Activated T-helper 1 cell treated with anti-CD3 and anti-CD28 coated beads, Interleukin-12 subunit alpha, Interleukin-12 subunit beta, Interleukin-2, Interleukin-4 antibody, amounts not matched to agents 30 ng/mL and 10 ng/mL and 1 ng/mL, durations not matched to agents 14 hours and 24 hours and 36 hours (primary cell): ENCODE measurements around the gene SHMT1. TPM values are rescaled to one million over a fixed set of nuclear protein-coding genes. Genes with fewer than 3 reads are reported as not detected.
"Not testable (repeated sequence)": the region's sequence is repeated elsewhere in the genome, so short reads cannot be mapped to it uniquely, and the experiment has no call there.

Experiments used
- DNase-seq: peaks from one replicate; pipeline ENCODE4 v3.0.0; 2021; ENCODE audit warnings: low spot score
- H3K27ac Mint-ChIP-seq: one replicate; pipeline ENCODE4 v1.8.0; 2021; ENCODE audit warnings: mild to moderate bottlenecking, mixed read lengths
- H3K27me3 Mint-ChIP-seq: one replicate; pipeline ENCODE4 v1.8.0; 2022; ENCODE audit warnings: mild to moderate bottlenecking, moderate library complexity, mixed read lengths; ENCODE audit not compliant: insufficient read depth
- H3K36me3 Mint-ChIP-seq: one replicate; pipeline ENCODE4 v1.8.0; 2021; ENCODE audit warnings: low read depth, mixed read lengths
- H3K4me1 Mint-ChIP-seq: one replicate; pipeline ENCODE4 v1.8.0; 2021; ENCODE audit warnings: low read depth, mixed read lengths
- H3K4me3 Mint-ChIP-seq: one replicate; pipeline ENCODE4 v1.8.0; 2021; ENCODE audit warnings: mild to moderate bottlenecking, moderate library complexity, mixed read lengths
- H3K9me3 Mint-ChIP-seq: one replicate; pipeline ENCODE4 v1.8.0; 2021; ENCODE audit warnings: mixed read lengths
- intact Hi-C: fragments of 100-400 bp; cut with micrococcal nuclease; formaldehyde crosslinking; loops from one replicate; pipeline ENCODE4 v1.15.1; 2024
- total RNA-seq: library from RNA; stranded (reverse); gene quantifications from 2 replicates; pipeline ENCODE4 v1.2.3, GENCODE V29; 2022

The SHMT1 gene
- total RNA-seq, 1 donor from 2014 or later = 56.2 TPM

DNA sequence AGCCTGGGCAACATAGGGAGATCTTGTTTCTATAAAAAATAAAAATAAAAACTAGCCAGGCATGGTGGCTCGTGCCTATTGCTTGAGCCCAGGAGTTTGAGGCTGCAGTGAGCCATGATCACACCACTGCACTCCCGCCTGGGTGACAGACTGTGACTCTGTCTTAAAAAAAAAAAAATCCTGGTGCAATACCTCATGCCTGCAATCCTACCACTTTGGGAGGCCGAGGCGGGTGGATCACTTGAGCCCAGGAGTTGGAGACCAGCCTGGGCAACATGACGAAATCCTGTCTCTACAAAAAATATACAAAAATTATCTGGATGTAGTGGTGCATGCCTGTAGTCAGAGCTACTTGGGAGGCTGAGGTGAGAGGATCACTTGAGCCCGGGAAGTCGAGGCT lies 20.9 kb upstream of the SHMT1 start:
- H3K27ac Mint-ChIP-seq = not testable (repeated sequence)
- peaks cover 18% of the 10 kb centered on the region for H3K27me3 Mint-ChIP-seq

DNA sequence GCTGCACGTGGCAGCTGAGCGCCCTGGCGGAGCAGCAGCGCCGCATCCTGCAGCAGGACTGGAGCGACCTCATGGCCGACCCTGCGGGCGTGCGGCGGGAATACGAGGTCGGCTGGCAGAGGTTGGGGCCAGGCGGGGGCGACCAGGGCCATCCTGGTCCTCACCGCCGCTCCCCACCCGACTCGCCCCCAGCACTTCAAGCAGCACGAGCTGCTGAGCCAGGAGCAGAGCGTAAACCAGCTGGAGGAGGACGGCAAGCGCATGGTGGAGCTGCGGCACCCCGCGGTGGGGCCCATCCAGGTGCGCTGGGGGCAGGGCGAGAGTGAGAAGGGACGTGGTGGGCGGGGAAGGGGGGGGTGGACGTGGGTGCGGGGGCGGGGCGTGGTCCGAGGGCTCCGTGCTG lies 19.7 kb upstream of the SHMT1 start:
- H3K27ac Mint-ChIP-seq, H3K9me3 Mint-ChIP-seq, intact Hi-C loops, DNase-seq, H3K4me3 Mint-ChIP-seq, H3K4me1 Mint-ChIP-seq, H3K36me3 Mint-ChIP-seq: not testable (repeated sequence)
- H3K27me3 Mint-ChIP-seq = peaks cover 16% of the 10 kb centered on the region

More for the DNA sequence above, 20.9 kb upstream of the SHMT1 start:
- intact Hi-C loops, H3K4me3 Mint-ChIP-seq, H3K9me3 Mint-ChIP-seq, H3K36me3 Mint-ChIP-seq, H3K4me1 Mint-ChIP-seq, DNase-seq: not testable (repeated sequence)

DNA sequence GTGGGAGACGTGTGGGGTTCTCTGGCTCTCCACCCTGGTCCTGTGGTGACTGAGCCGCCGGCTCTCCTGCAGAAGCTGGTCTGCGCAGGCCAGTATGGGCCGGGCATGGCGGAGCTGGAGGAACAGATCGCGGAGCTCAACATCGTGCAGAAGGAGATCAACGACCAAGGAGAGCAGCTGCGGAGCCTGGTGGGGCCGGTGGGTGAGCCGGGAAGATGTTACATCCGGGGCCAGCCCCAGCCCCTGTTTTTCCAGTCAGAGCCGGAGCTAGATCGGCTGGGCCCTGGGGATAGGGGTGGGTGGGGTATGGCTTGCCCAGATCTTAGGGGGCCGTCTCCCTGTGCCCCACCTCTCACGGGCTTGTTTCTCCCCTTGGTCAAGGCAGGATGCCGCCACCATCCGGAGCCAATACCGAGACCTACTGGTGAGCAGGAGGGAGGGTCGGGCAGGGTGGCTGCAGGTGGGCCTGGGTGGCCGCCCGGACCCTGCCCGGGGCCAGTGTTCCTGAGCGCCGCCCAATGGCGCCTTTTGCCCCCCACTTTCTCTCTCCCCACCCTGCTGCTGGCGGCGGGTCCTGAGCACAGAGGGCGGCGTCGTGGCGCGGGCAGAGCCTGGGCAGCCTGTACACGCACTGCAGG lies 19.2 kb upstream of the SHMT1 start:
- intact Hi-C loops = no loop called here
- H3K36me3 Mint-ChIP-seq = no peaks in the 10 kb centered on the region
- H3K27ac Mint-ChIP-seq = no peak overlapping the region
- H3K4me1 Mint-ChIP-seq = no peaks in the 10 kb centered on the region
- peaks cover 16% of the 10 kb centered on the region for H3K27me3 Mint-ChIP-seq
- H3K4me3 Mint-ChIP-seq = no peak overlapping the region
- no peak for DNase-seq
- H3K9me3 Mint-ChIP-seq = no peaks in the 10 kb centered on the region

- Mint-ChIP-seq H3K27ac (no peak overlapping the region), H3K36me3 (no peaks in the 10 kb centered on the region), H3K4me1 (no peaks in the 10 kb centered on the region), H3K27me3 (peaks cover 16% of the 10 kb centered on the region), H3K4me3 (no peak overlapping the region), H3K9me3 (no peaks in the 10 kb centered on the region)
- DNase-seq = no peak
- intact Hi-C loops = no loop called here
These were observed 18.5 kb upstream of the SHMT1 start for GRCh38 chr17:18381953-18382245.

GRCh38 chr17:18381158-18381952 lies 18.0 kb upstream of the SHMT1 start:
- no peaks in the 10 kb centered on the region for H3K9me3 Mint-ChIP-seq
- no peak for DNase-seq
- no peaks in the 10 kb centered on the region for H3K4me1 Mint-ChIP-seq
- H3K4me3 Mint-ChIP-seq = no peak overlapping the region
- peaks cover 16% of the 10 kb centered on the region for H3K27me3 Mint-ChIP-seq
- H3K36me3 Mint-ChIP-seq = no peaks in the 10 kb centered on the region
- no peak overlapping the region for H3K27ac Mint-ChIP-seq
- intact Hi-C loops = no loop called here

- intact Hi-C loops = no loop called here
- H3K27me3 Mint-ChIP-seq = peaks cover 16% of the 10 kb centered on the region
These were observed 17.3 kb upstream of the SHMT1 start for GRCh38 chr17:18380471-18381157.

DNA sequence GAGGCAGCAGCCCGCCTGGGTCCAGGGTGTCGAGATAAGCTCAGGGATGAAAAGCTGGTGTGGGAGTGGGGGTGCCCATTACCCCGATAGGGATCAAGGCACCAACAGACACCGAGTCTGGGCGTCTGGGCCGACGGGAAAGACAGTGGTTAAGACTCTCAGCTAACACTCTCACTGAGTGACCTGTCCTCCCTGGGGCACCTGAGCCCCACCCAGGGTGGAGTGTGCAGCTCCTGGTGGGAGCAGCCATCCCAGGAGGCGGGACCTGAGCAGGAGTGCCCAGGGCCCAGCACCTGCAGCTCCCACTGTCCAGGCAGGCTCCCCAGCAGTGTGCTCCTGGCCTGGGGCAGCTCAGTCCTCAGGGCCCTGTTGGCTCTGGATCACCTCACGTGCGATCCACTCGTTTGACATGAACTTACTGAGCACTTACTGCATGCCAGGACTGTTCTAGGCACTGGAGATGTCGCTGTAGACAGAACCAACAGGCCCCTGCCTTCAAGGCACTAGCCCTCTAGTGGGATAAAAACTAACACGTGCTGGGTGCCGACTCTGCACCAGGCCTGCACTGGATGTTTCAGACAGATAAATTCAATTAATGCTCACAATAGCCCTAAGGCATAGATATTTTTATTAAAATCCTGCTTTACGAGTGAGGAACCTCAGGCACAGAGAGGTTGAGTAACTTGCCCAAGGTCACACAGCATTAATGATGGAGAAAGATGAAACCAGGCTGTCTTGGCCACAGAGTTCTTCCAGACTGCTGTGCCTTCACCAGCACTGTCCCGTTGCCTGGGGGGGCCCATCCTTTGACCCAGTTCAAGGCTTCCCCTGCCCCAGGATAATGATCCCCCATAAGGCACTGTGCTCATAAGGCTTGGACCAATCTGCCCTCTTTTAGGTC lies 16.1 kb upstream of the SHMT1 start:
- Mint-ChIP-seq H3K36me3 (no peaks in the 10 kb centered on the region), H3K4me3 (no peak overlapping the region), H3K27ac (no peak overlapping the region), H3K4me1 (no peaks in the 10 kb centered on the region), H3K9me3 (peaks cover 5% of the 10 kb centered on the region), H3K27me3 (peaks cover 11% of the 10 kb centered on the region)
- intact Hi-C loops = no loop called here
- no peak for DNase-seq

More at GRCh38 chr17:18380471-18381157, 17.3 kb upstream of the SHMT1 start:
- H3K9me3 Mint-ChIP-seq = no peaks in the 10 kb centered on the region
- H3K4me3 Mint-ChIP-seq = no peak overlapping the region
- H3K4me1 Mint-ChIP-seq = no peaks in the 10 kb centered on the region
- no peak for DNase-seq
- H3K36me3 Mint-ChIP-seq = no peaks in the 10 kb centered on the region
- no peak overlapping the region for H3K27ac Mint-ChIP-seq

GRCh38 chr17:18378614-18379013 lies 15.3 kb upstream of the SHMT1 start:
- H3K9me3 Mint-ChIP-seq, H3K27ac Mint-ChIP-seq, intact Hi-C loops, H3K4me1 Mint-ChIP-seq, DNase-seq, H3K36me3 Mint-ChIP-seq, H3K4me3 Mint-ChIP-seq: not testable (repeated sequence)
- H3K27me3 Mint-ChIP-seq = peaks cover 10% of the 10 kb centered on the region

- Mint-ChIP-seq H3K9me3 (peaks cover 5% of the 10 kb centered on the region), H3K27me3 (peaks cover 10% of the 10 kb centered on the region), H3K27ac (no peak overlapping the region), H3K36me3 (no peaks in the 10 kb centered on the region), H3K4me3 (no peak overlapping the region), H3K4me1 (no peaks in the 10 kb centered on the region)
- no peak for DNase-seq
- intact Hi-C loops = no loop called here
These were observed 14.8 kb upstream of the SHMT1 start for GRCh38 chr17:18378205-18378505.

DNA sequence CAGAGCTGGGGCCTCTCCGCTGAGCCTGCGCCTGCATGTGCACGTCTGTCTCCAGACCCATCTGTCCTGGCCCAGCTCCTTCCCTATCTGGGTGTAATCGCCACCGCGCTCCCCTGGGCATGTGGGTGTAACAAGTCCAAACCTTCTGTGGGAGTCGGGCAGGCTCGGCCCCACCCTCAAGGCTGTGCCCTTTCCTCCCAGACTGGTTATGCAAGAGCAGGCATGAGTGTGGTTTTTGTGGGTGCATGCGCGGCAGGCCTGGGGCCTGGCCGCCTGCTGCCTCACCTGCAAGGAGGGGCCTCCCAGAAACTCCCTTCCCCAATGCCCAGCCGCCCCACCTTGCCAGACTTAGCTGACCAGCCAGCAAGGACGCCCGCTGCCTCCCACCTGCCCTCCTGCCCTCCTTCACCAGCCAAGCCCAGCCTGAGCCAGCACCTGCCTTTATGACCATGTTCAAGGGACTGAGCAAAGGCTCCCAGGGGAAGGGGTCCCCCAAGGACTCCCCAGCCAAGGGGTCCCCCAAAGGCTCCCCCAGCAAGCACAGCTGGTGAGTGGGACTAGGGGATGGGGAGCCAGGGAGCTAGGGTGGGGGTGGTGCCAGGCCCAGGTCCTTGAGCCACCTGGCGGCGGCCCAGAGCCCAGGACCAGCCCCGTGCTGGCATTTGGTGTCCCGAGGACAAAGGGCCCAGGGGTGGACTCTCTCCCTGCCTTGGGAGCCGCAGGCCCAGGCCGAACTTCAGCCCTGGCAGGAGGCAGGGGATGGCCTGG lies 14.3 kb upstream of the SHMT1 start, which contains the start of gene EVPLL:
EVPLL (plus strand) TSS at position 342 of the 768 bp plus-strand sequence. CDS start 3,160 bp downstream, outside the sequence.
- intact Hi-C loops = no loop called here
- Mint-ChIP-seq H3K9me3 (peaks cover 5% of the 10 kb centered on the region), H3K4me3 (no peak within 1 kb of the TSS), H3K27me3 (peaks cover 10% of the 10 kb centered on the region), H3K4me1 (no peaks in the 10 kb centered on the region), H3K36me3 (no peaks in the 10 kb centered on the region), H3K27ac (no peak within 1 kb of the TSS)
- DNase-seq = no peak

GRCh38 chr17:18374216-18374615 lies 10.9 kb upstream of the SHMT1 start:
- Mint-ChIP-seq H3K27ac (no peak overlapping the region), H3K4me1 (peaks cover 4% of the 10 kb centered on the region), H3K4me3 (no peak overlapping the region), H3K36me3 (no peaks in the 10 kb centered on the region), H3K9me3 (peaks cover 5% of the 10 kb centered on the region), H3K27me3 (peaks cover 11% of the 10 kb centered on the region)
- intact Hi-C loops = no loop called here
- DNase-seq = no peak

- peaks cover 11% of the 10 kb centered on the region for H3K27me3 Mint-ChIP-seq
- H3K4me1 Mint-ChIP-seq, H3K4me3 Mint-ChIP-seq, DNase-seq, H3K27ac Mint-ChIP-seq, intact Hi-C loops, H3K36me3 Mint-ChIP-seq, H3K9me3 Mint-ChIP-seq: not testable (repeated sequence)
These were observed 9.8 kb upstream of the SHMT1 start for GRCh38 chr17:18373181-18373580.
